Measurements from ENCODE around the gene PLA2G12B.
A peak's percentile ranks its signal among the peaks of the same experiment; 100 is the strongest.

The PLA2G12B gene

GRCh38 chr10:72895236-72895850 is 59.3 kb downstream of the PLA2G12B start:
- in situ Hi-C loops (cut with HindIII; ENCODE audit: low sequenced_read_pairs): no loop called here
- DNase-seq (ENCODE audit: low read depth): no peak
- no peak overlapping the region for H3K4me3 ChIP-seq (ENCODE audit: low read depth, low read length)
- no peak for TF ChIP-seq CTCF (IDR thresholded peaks at IDR 0.05; ENCODE audit: low read depth, low read length, missing control alignments)

- in situ Hi-C loops (cut with HindIII; ENCODE audit: low sequenced_read_pairs): no loop called here
- no peak within 1 kb of the TSS for H3K4me3 ChIP-seq (ENCODE audit: low read depth, low read length)
- DNase-seq (ENCODE audit: low read depth): no peak
- TF ChIP-seq CTCF (IDR thresholded peaks at IDR 0.05; ENCODE audit: low read depth, low read length, missing control alignments): no peak
These were observed 61.3 kb downstream of the PLA2G12B start, which contains the start of gene OIT3 for GRCh38 chr10:72893136-72893798. TSS of gene OIT3 (plus strand) at chr10:72893739. CDS start at chr10:72893799, 60 bp downstream.

- no peak overlapping the region for H3K4me3 ChIP-seq (ENCODE audit: low read depth, low read length)
- DNase-seq (ENCODE audit: low read depth): no peak
- in situ Hi-C loops (cut with HindIII; ENCODE audit: low sequenced_read_pairs): no loop called here
- no peak for TF ChIP-seq CTCF (IDR thresholded peaks at IDR 0.05; ENCODE audit: low read depth, low read length, missing control alignments)
These were observed 64.5 kb downstream of the PLA2G12B start for GRCh38 chr10:72890086-72890485.

GRCh38 chr10:72889391-72889831 is 65.2 kb downstream of the PLA2G12B start:
- no peak for TF ChIP-seq CTCF (IDR thresholded peaks at IDR 0.05; ENCODE audit: low read depth, low read length, missing control alignments)
- peak; percentile 33 for DNase-seq (ENCODE audit: low read depth)
- in situ Hi-C loops (cut with HindIII; ENCODE audit: low sequenced_read_pairs): no loop called here
- no peak overlapping the region for H3K4me3 ChIP-seq (ENCODE audit: low read depth, low read length)

- in situ Hi-C loops (cut with HindIII; ENCODE audit: low sequenced_read_pairs): no loop called here
- no peak for TF ChIP-seq CTCF (IDR thresholded peaks at IDR 0.05; ENCODE audit: low read depth, low read length, missing control alignments)
- DNase-seq (ENCODE audit: low read depth): no peak
- no peak overlapping the region for H3K4me3 ChIP-seq (ENCODE audit: low read depth, low read length)
These were observed 66.4 kb downstream of the PLA2G12B start for GRCh38 chr10:72888151-72888638.

GRCh38 chr10:72887043-72887442 is 67.6 kb downstream of the PLA2G12B start:
- in situ Hi-C loops (cut with HindIII; ENCODE audit: low sequenced_read_pairs): no loop called here
- H3K4me3 ChIP-seq (ENCODE audit: low read depth, low read length): no peak overlapping the region
- TF ChIP-seq CTCF (IDR thresholded peaks at IDR 0.05; ENCODE audit: low read depth, low read length, missing control alignments): no peak
- no peak for DNase-seq (ENCODE audit: low read depth)

Measured in astrocyte of the cerebellum (primary cell).